Measurements from ENCODE around the gene INHBA.

DNA sequence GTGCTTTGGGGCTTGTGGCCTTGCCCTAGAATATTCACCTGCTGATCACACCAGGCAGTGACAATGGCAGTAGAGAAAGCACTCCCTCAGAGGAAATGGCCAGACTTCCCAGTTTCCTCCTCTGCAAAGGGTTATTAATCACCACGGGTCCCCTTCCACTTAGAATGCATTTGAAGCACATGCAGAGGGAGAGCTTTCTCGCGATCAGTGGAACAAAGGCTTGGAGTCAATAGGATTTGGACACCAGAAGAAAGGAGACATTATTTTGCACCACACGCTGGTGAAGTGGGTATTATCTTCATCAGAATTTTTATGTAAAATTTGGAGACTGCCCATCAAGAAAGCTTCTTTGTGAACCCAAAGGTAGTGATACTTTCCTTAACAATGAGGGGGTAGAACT lies 35.4 kb upstream of the INHBA start:
- TF ChIP-seq, protein P1, sequence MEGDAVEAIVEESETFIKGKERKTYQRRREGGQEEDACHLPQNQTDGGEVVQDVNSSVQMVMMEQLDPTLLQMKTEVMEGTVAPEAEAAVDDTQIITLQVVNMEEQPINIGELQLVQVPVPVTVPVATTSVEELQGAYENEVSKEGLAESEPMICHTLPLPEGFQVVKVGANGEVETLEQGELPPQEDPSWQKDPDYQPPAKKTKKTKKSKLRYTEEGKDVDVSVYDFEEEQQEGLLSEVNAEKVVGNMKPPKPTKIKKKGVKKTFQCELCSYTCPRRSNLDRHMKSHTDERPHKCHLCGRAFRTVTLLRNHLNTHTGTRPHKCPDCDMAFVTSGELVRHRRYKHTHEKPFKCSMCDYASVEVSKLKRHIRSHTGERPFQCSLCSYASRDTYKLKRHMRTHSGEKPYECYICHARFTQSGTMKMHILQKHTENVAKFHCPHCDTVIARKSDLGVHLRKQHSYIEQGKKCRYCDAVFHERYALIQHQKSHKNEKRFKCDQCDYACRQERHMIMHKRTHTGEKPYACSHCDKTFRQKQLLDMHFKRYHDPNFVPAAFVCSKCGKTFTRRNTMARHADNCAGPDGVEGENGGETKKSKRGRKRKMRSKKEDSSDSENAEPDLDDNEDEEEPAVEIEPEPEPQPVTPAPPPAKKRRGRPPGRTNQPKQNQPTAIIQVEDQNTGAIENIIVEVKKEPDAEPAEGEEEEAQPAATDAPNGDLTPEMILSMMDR (IDR thresholded peaks at IDR 0.05): no peak
- TF ChIP-seq EP300 (IDR thresholded peaks at IDR 0.05) (no peak), POLR2A (IDR thresholded peaks at IDR 0.05) (no peak)

Data from tibial nerve (tissue), 4 donors.